Gastroesophageal sphincter (tissue), 4 donors: ENCODE data around the gene XXYLT1. TPM values are rescaled to one million over a fixed set of nuclear protein-coding genes. Genes with fewer than 3 reads are reported as not detected.

Source experiments
- ATAC-seq: fragments of 150-250 bp; one replicate; pipeline ENCODE4 v1.9.1; 2016; ENCODE audit warnings: mild to moderate bottlenecking, moderate library complexity
- H3K27ac ChIP-seq, 4 donors: fragments of 200-600 bp; sonication (generic) in 3 of 4; 1 replicate in 3 of 4; 2 replicates in 1 of 4; pipeline ENCODE4 v1.5.1; 2016 to 2019
- H3K27me3 ChIP-seq: fragments of 200-600 bp; sonication (generic); one replicate; pipeline ENCODE4 v1.5.1; 2019
- H3K36me3 ChIP-seq, 2 donors: fragments of 200-600 bp; sonication (generic); one replicate each; pipeline ENCODE4 v1.5.1; 2019; ENCODE audit warnings: control low read depth in 1 of 2
- H3K4me1 ChIP-seq, 3 donors: fragments of 200-600 bp; sonication (generic); 1 replicate in 2 of 3; 2 replicates in 1 of 3; pipeline ENCODE4 v1.5.1; 2016 to 2019; ENCODE audit warnings: control low read depth in 2 of 3
- H3K4me3 ChIP-seq, 2 donors: fragments of 200-600 bp; sonication (generic); one replicate each; pipeline ENCODE4 v1.5.1; 2019; ENCODE audit warnings: mild to moderate bottlenecking in 1 of 2, moderate library complexity in 1 of 2
- H3K9me3 ChIP-seq, 3 donors: fragments of 200-600 bp; sonication (generic); one replicate each; pipeline ENCODE4 v1.5.1; 2017 to 2019; ENCODE audit warnings: control low read depth in 2 of 3
- CTCF ChIP-seq, 4 experiments: fragments of 200-600 bp in 2 of 4; fragments of 450-650 bp in 2 of 4; sonication (generic) in 1 of 4; IDR thresholded peaks; one replicate each; pipeline ENCODE4 v1.5.1; 2017 to 2019; ENCODE audit warnings: antibody characterized with exemption in 4 of 4, mild to moderate bottlenecking in 2 of 4, moderate library complexity in 2 of 4
- EP300 ChIP-seq: sonication (generic); formaldehyde crosslinking; IDR thresholded peaks from one replicate; pipeline ENCODE4 v1.6.1; 2017; ENCODE audit warnings: antibody characterized with exemption, mild to moderate bottlenecking
- POLR2A ChIP-seq, 2 donors: fragments of 450-650 bp; IDR thresholded peaks; one replicate each; pipeline ENCODE4 v1.6.1; 2017; ENCODE audit warnings: antibody characterized with exemption in 2 of 2, mild to moderate bottlenecking in 2 of 2, moderate library complexity in 1 of 2
- POLR2AphosphoS5 ChIP-seq: sonication (generic); formaldehyde crosslinking; IDR thresholded peaks from one replicate; pipeline ENCODE4 v1.6.1; 2017; ENCODE audit warnings: antibody characterized with exemption
- WGBS, 2 donors: methylation state at CpG; one replicate each; pipeline ENCODE4 v1.1.5; 2018; ENCODE audit warnings: low coverage in 1 of 2; 5-methylcytosine and 5-hydroxymethylcytosine counted together
- total RNA-seq, 4 donors: library from RNA; depleted of rRNA; stranded (reverse); fragments of >200 nt; gene quantifications; one replicate each; pipeline ENCODE4 v1.1.0, GENCODE V29; 2016

Gene XXYLT1
- total RNA-seq, 4 donors from 2014 or later, result 10.1 to 14.0 (median 12.5) TPM

- TF ChIP-seq POLR2AphosphoS5 (no peak), CTCF (IDR thresholded peaks at IDR 0.05) (no peak), POLR2A (IDR thresholded peaks at IDR 0.05) (no peak), EP300 (no peak)
- Histone ChIP-seq H3K27me3 (no peaks in the 10 kb centered on the region), H3K36me3 (peaks cover 0 to 12% of the 10 kb centered on the region in 2 donors), H3K4me3 (no peak overlapping the region), H3K27ac (peak overlapping the region in 1 of 4 donors; percentile 1), H3K9me3 (no peaks in the 10 kb centered on the region), H3K4me1 (peaks cover 4 to 60% (median 26%) of the 10 kb centered on the region in 3 donors)
- no peak for ATAC-seq
- no CpG with 5 or more reads among the region's 13 CpGs for WGBS, 2 donors
Observed at GRCh38 chr3:195255176-195255500, 15.8 kb downstream of the XXYLT1 start.

- Histone ChIP-seq H3K4me3 (no peak overlapping the region), H3K36me3 (peaks cover 0 to 12% of the 10 kb centered on the region in 2 donors), H3K27ac (peak overlapping the region in 1 of 4 donors; percentile 73), H3K4me1 (peaks cover 4 to 58% (median 26%) of the 10 kb centered on the region in 3 donors), H3K27me3 (no peaks in the 10 kb centered on the region), H3K9me3 (no peaks in the 10 kb centered on the region)
- ATAC-seq, result no peak
- 89 to 92% methylated on average over 2 to 3 of the region's 16 CpGs for WGBS, 2 donors
- TF ChIP-seq POLR2AphosphoS5 (no peak), POLR2A (IDR thresholded peaks at IDR 0.05) (no peak), CTCF (IDR thresholded peaks at IDR 0.05) (no peak), EP300 (no peak)
Observed at GRCh38 chr3:195254454-195255175, 16.3 kb downstream of the XXYLT1 start.

GRCh38 chr3:195253923-195254432 lies 17.0 kb downstream of the XXYLT1 start:
- ATAC-seq, result no peak
- peaks cover 4 to 52% (median 20%) of the 10 kb centered on the region in 3 donors for H3K4me1 ChIP-seq
- peaks cover 0 to 12% of the 10 kb centered on the region in 2 donors for H3K36me3 ChIP-seq
- no peak overlapping the region for H3K4me3 ChIP-seq
- no peaks in the 10 kb centered on the region for H3K27me3 ChIP-seq
- peak overlapping the region in 3 of 4 donors; percentile 15 to 73 (median 61) for H3K27ac ChIP-seq
- WGBS, 2 donors, result 75 to 92% methylated on average over 2 to 4 of the region's 10 CpGs
- TF ChIP-seq CTCF (IDR thresholded peaks at IDR 0.05) (no peak), EP300 (no peak), POLR2A (IDR thresholded peaks at IDR 0.05) (no peak), POLR2AphosphoS5 (no peak)
- no peaks in the 10 kb centered on the region for H3K9me3 ChIP-seq

GRCh38 chr3:195251336-195252065 lies 19.5 kb downstream of the XXYLT1 start:
- no peaks in the 10 kb centered on the region for H3K9me3 ChIP-seq
- no peak for TF ChIP-seq POLR2AphosphoS5
- H3K4me3 ChIP-seq, result no peak overlapping the region
- WGBS, 2 donors, result 84% methylated on average over 3 to 8 of the region's 14 CpGs
- no peak for ATAC-seq
- H3K27ac ChIP-seq, result peak overlapping the region in 1 of 4 donors; percentile 46
- peaks cover 0 to 35% (median 7%) of the 10 kb centered on the region in 3 donors for H3K4me1 ChIP-seq
- no peaks in the 10 kb centered on the region for H3K27me3 ChIP-seq
- peaks cover 0 to 12% of the 10 kb centered on the region in 2 donors for H3K36me3 ChIP-seq

- Histone ChIP-seq H3K4me3 (no peak overlapping the region), H3K27me3 (no peaks in the 10 kb centered on the region), H3K27ac (peak overlapping the region in 1 of 4 donors; percentile 46), H3K9me3 (no peaks in the 10 kb centered on the region), H3K36me3 (peaks cover 0 to 5% of the 10 kb centered on the region in 2 donors), H3K4me1 (peaks cover 0 to 35% (median 7%) of the 10 kb centered on the region in 3 donors)
- 71 to 83% methylated on average over 3 to 6 of the region's 14 CpGs for WGBS, 2 donors
- TF ChIP-seq EP300 (no peak), POLR2AphosphoS5 (no peak), POLR2A (IDR thresholded peaks at IDR 0.05) (no peak), CTCF (IDR thresholded peaks at IDR 0.05) (peak in 3 of 4 experiments; percentile 37 to 58 (median 56))
- peak; percentile 60 for ATAC-seq
Observed at GRCh38 chr3:195250473-195251251, 20.3 kb downstream of the XXYLT1 start.
